GM11168 (cell line): ENCODE results near the gene ULK2.
"Not testable (repeated sequence)": the region's sequence is repeated elsewhere in the genome, so short reads cannot be mapped to it uniquely, and the experiment has no call there.

Experiments used
- in situ Hi-C: fragments of 300-500 bp; cut with MboI; formaldehyde crosslinking; loops from one replicate; pipeline ENCODE4 v1.12.0; 2022; ENCODE audit warnings: low sequenced_read_pairs; ENCODE audit not compliant: unreplicated experiment

Gene ULK2

GRCh38 chr17:19867329-19868078 is at the start of gene ULK2:
ULK2 (minus strand) TSS chr17:19867936; CDS start chr17:19867417, 519 bp downstream.
- in situ Hi-C loops, result no loop called here

GRCh38 chr17:19915245-19915978 is 47.7 kb upstream of the ULK2 start:
- in situ Hi-C loops, result no loop called here

- in situ Hi-C loops, result no loop called here
These were observed 43.3 kb upstream of the ULK2 start for GRCh38 chr17:19911033-19911432.

- in situ Hi-C loops, result no loop called here
These were observed 41.4 kb upstream of the ULK2 start for GRCh38 chr17:19909139-19909538.

GRCh38 chr17:19905502-19905901 is 37.8 kb upstream of the ULK2 start:
- in situ Hi-C loops, result no loop called here

GRCh38 chr17:19904924-19905323 is 37.2 kb upstream of the ULK2 start:
- in situ Hi-C loops, result no loop called here

GRCh38 chr17:19904412-19904811 is 36.7 kb upstream of the ULK2 start:
- in situ Hi-C loops, result no loop called here

- in situ Hi-C loops, result no loop called here
These were observed 33.1 kb upstream of the ULK2 start for GRCh38 chr17:19900809-19901208.

GRCh38 chr17:19897903-19898302 is 30.2 kb upstream of the ULK2 start:
- in situ Hi-C loops, result no loop called here

- in situ Hi-C loops, result no loop called here
These were observed 29.5 kb upstream of the ULK2 start for GRCh38 chr17:19897090-19897837.

GRCh38 chr17:19896679-19897078 is 28.9 kb upstream of the ULK2 start:
- in situ Hi-C loops, result no loop called here

GRCh38 chr17:19890554-19890953 is 22.8 kb upstream of the ULK2 start:
- in situ Hi-C loops, result not testable (repeated sequence)

GRCh38 chr17:19890001-19890400 is 22.3 kb upstream of the ULK2 start:
- in situ Hi-C loops, result not testable (repeated sequence)

- in situ Hi-C loops, result no loop called here
These were observed 18.4 kb upstream of the ULK2 start for GRCh38 chr17:19886116-19886515.

- in situ Hi-C loops, result no loop called here
These were observed 15.9 kb upstream of the ULK2 start for GRCh38 chr17:19883537-19884215.

- in situ Hi-C loops, result no loop called here
These were observed 12.7 kb upstream of the ULK2 start for GRCh38 chr17:19880393-19880792.

- in situ Hi-C loops, result no loop called here
These were observed 9.7 kb upstream of the ULK2 start for GRCh38 chr17:19877364-19877945.

- in situ Hi-C loops, result no loop called here
These were observed 8.9 kb upstream of the ULK2 start for GRCh38 chr17:19876529-19877161.

- in situ Hi-C loops, result no loop called here
These were observed 6.5 kb upstream of the ULK2 start for GRCh38 chr17:19874256-19874655.

- in situ Hi-C loops, result no loop called here
These were observed 5.6 kb upstream of the ULK2 start for GRCh38 chr17:19873346-19873745.
